ENCODE data around the gene KCNIP4.
A peak's percentile ranks its signal among the peaks of the same experiment; 100 is the strongest.

KCNIP4 gene

DNA sequence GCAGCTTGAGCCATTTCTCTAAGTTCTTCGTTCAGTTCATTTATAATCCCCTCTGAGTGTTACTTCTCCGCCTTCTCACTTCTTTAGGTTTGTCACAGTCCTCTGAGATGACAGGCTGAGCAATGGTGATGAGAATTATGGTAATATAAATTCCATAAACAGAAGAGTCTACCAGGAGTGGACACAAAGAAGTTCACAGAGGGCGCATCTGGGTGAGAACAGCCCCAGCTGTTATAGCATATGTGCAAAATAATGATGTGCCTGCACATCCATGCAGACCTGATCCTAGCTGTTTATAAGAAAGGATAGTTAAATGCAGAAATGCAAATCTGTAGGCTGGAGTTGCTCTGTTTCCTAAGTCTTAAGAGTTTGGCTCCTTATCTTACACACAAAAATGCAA is 377.5 kb downstream of the KCNIP4 start:
- DNase-seq (ENCODE audit: low spot score) = no peak

DNA sequence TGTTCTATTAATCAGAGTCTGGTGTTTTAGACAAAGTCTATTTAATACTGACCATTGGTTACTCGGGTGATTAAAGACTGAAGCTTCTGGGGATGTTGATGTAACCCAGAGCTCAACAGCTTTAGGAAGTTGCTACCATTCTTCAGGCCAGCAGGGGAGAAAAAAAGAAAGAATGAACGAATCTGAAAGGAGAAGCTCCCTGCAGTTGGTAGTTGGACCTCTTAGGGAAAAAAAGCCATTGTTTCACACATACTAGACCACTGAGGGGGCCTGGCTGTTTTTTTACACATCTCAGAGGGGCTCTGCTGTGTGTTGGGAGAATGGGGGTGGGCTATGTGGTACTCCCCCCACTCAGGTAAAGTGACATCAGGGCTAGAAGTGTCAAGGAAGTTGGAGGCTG is 378.9 kb downstream of the KCNIP4 start:
- DNase-seq (ENCODE audit: low spot score) = no peak

DNA sequence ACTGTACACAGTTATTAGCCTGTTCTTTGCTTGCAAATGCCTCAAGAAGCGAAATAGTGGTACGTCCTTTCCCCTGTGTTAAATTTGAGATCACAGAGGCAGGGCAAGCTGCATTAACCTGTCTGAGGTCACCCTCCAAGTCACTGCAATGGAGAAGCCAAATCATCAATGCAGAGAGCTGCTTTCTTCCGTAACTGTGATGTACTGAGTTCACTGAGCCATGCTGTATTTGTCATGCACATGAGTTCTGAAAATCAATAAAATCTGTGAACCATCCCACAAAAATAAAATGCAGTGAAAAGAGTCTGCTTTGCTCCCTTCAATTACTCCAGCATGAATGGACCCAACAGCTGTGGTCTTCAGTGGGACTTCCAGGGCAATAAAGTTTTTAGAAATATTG is 393.5 kb downstream of the KCNIP4 start:
- no peak for DNase-seq (ENCODE audit: low spot score)

DNA sequence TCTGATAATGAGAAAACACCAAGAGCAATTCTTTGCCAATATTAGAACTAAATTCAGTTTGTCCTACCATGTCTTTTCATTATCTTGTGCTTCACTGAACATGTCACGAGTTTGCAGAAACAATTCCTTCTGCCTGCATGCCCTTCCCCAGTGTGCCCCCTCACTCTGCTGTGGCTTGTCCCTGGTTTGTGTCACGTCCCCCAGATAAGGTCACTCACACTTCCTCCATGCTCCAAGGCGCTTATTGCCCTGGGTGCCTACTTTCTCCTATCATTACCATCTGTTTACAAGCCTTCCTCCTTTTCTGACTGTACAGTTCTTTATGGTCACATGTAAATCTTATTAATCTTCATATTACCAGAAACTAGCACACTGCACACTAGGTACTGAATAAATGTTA is 394.1 kb downstream of the KCNIP4 start:
- no peak for DNase-seq (ENCODE audit: low spot score)

DNA sequence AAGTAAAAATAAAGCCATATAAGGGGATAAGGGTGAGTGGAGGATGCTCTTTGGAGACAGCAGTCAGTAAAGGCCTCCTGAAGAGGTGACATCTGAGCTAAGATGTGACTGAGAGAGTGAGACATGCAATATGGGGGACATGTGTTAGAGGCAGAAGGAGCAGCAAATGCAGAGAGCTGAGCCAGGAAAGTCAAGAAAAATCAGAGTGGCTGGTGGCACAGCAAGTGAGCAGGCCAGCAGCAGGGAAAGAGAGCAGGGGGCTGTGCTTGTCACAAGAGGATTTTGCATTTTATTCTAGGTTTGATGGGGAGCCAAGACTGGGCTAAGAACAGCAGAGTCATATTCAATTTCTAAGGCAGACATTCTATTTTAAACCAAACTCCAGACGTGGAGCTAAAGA is 394.5 kb downstream of the KCNIP4 start:
- DNase-seq (ENCODE audit: low spot score) = no peak

DNA sequence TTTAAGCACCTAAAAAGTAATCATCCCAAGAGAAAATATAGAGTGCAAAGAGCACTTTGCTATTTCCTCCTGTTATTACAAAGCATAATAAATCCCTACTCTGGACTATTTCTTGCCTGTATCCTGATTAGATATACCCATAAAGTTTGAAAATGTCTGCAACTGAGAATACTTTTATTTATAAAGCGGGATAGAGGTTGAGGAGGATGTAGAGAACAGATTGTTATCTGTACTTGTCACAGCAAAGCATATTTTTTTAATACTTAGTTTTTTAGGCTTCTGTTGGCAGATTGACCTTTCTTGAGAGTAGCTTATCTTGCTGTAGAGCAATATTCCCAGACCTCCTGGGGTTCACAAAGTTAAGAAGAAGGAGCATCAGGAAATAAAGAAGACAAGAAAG is 396.1 kb downstream of the KCNIP4 start:
- DNase-seq (ENCODE audit: low spot score) = no peak

DNA sequence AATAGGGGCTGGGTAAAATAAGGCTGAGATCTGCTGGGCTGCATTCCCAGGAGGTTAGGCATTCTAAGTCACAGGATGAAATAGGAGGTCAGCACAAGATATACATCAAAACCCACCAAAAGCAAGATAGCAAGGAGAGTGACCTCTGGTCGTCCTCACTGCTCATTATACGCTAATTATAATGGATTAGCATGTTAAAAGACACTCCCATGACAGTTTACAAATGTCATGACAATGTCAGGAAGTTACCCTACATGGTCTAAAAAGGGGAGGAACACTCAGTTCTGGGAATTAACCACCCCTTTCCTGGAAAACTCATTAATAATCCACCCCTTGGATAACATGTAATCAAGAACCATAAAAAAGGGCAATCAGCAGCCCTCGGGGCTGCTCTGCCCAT is 403.6 kb downstream of the KCNIP4 start:
- no peak for DNase-seq (ENCODE audit: low spot score)

DNA sequence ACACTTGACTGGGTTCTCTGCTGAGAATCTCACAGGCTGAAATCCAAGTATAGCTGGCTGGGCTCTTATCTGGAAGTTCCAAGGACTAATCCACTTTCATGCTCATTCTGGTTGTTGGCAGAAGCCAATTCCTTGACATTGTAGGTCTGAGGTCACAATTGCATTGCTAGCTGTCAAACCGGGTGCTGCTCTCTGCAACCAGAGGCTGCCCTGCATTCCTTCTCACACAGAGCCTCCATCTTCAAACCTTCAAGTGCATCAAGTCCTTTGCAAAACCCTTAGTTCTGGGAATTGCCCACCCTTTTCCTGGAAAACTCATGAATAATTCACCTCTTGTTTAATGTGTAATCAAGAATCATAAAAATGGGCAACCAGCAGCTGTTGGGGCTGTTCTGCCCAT is 404.2 kb downstream of the KCNIP4 start:
- DNase-seq (ENCODE audit: low spot score) = no peak

DNA sequence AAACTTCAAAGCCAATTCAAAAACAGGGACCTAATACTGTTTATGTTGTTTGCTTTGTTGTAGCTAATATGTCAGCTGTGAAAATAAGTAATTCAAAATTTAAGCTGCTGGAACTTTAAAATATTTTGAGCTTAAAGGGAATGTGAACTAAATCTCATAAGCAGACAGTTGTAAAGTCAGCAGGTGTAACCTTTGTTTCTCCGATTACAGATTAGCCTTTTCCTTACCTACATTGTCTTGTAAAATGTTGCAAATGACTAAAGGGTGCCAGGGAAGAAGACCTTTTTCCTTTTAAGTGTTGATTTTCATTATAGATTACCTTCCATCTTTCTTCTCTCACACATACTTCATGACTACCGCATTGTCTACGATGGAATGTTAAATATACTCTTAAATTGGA is 405.1 kb downstream of the KCNIP4 start:
- DNase-seq (ENCODE audit: low spot score) = no peak

DNA sequence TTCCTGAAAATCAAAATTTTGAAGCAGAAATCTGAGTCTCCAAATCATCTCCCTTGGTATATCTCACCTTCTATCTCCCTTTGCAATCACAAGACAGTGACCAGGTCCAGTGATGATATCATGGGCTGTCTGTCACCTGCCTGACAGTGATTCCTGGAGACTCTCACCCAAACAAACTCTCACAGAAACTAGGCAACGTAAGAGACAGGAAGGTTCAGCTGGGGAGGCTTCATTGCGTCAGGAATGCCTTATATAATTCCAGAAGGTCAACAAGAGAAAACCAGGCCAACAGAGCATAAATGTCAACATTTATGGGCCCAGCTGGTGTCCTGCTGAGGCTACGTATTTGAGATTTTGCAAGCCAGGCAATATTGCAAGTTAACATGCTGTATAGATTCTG is 412.7 kb downstream of the KCNIP4 start:
- no peak for DNase-seq (ENCODE audit: low spot score)

DNA sequence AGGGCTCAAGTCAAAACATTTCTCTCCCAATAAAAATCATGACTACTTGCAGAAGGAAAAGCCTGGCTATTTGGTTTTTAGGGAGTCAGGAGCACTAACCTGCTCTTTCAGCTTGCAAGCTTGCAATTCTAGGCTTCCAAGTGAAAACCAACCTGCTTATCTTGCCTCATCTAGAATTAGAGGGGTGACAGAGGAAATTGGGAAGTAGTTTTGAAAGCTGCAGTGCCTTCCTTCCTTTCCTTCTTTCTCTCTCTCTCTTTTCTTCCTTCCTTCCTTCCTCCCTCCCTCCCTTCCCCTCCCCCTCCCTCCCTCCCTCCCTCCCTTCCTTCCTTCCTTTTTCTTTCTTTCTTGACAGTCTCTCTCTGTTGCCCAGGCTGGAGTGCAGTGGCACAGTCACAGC is 417.5 kb downstream of the KCNIP4 start:
- DNase-seq (ENCODE audit: low spot score) = no peak

DNA sequence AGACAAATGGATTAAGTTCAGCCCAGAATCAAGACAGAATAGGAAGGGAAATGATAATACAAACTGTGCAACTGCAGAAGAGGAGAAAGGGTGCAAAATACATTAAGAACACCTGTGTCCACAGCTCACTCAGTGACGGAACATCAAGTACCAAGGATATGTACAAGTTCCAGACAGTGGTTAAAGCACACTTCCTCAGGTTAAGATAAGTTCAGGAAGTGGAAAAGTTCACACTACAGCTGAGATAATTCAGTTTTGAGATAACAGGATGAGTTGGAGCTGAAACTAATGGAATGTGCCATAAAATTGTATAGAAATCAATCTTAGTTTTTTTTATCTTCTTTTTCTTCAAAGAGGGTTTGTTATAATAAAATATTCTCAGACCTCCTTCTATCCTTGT is 419.4 kb downstream of the KCNIP4 start:
- DNase-seq (ENCODE audit: low spot score) = no peak

DNA sequence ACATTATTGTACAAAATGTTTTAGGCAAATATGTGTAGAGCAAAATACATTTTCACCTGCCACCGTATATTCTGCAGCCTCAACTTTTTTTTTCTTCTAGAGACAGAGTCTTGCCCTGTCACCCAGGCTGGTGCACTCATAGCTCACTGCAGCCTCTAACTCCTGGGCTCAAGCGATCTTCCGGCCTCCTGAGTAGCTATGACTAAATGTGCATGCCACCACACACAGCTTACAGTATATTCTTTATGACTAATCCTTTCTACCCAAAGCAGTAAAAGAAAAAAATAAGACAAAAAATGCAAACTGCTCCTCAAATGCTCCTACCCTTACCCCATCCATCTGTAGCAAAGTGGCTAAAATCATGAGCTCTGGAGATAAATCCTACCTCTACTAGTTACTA is 426.3 kb downstream of the KCNIP4 start:
- no peak for DNase-seq (ENCODE audit: low spot score)

DNA sequence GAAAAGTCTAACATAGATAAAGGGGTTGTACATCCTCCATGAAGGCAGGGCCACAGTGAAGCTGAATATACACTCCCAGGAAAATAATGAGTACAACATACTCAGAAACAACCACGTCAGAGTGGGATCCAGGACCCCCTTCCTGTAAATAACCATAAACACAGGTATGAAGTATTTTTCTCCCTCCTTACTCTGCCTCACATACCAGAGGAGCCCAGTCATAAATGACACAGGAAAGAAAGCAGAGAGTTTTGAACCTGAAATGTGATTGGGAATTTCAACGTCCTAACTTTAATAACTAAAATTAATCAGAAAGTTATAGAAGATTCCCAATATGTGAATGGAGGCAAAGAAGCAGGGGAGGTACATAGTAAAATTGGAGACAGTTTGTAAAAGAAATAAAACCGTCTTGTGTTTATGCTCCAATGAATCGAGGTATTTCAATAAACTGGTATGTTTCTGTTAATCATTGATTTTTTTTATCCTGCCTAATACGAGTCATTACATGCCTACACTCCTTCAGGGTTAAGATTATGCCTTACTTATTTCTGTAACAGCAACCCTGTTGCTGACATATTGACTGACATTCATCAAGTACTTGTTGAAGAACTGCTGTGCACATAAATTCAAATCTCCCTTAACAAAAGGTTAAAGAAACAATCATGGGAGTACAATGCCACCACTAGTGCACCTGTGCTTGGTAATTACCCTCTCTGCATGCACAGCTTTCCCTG is 431.3 kb downstream of the KCNIP4 start:
- no peak for DNase-seq (ENCODE audit: low spot score)

DNA sequence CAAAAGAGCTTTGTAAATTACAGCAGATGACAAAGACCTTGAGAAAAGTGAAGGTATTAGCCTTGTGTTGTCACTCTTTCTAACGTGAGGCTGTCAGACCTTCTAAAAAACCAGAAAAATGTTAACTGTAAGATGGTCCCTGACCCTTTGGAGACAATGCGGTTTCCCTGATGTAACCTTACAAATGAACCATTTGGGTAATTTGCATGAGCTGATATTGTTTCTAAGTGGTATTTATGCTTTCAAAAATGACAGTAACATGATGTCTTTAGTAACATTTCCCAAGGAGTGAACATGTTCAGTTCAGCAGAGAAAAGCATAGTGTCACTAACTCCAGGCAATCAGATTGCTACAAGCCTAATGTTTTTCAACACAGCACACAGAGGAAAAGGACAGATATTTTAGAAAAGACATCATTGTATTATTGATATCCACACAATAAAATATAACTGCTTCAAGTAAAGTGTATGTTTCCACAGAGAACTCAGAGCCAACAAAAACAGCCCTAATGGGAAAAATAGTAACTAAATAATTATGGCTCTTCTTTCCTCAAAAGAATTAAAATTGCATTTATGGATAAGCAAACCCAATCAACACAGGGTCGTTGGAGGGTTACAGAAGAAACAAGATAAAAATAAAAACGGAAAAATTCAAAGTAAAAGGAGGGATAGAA is 434.4 kb downstream of the KCNIP4 start:
- DNase-seq (ENCODE audit: low spot score) = no peak

DNA sequence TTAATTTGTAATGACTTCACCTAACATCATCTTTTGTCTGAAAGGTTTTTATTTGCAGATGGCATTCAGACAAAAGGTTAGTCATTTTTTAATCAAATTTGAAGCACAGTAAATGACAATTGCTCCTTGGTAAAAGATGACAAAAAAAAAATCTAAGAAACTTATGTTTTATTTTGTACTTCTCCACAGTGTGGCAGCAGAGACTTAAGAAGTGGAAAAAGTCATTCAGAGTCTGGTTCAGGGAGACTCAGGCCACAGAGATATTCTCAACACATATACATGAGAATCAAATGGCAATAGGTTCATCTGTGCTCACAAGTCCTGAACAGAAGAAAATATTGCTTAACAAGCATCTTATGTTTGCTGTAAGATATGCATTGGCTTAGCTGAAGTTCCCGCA is 436.2 kb downstream of the KCNIP4 start:
- DNase-seq (ENCODE audit: low spot score) = peak; percentile 4

DNA sequence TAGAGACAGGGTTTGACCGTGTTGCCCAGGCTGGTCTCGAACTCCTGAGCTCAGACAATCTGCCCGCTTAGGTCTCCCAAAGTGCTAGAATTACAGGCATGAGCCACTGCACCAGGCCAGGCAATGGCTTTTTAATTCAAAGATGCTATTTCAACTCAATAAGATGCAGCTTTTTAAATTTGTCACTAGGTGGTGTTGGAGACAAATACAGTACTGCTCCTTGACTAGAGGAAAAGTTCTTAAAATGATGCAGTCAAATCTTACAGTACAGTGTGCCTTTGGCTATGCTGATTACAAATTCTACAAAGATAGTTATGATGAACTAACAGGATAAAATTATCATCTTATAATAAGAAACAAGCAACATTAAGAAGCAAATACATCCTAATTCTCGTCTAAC is 441.1 kb downstream of the KCNIP4 start:
- no peak for DNase-seq (ENCODE audit: low spot score)

DNA sequence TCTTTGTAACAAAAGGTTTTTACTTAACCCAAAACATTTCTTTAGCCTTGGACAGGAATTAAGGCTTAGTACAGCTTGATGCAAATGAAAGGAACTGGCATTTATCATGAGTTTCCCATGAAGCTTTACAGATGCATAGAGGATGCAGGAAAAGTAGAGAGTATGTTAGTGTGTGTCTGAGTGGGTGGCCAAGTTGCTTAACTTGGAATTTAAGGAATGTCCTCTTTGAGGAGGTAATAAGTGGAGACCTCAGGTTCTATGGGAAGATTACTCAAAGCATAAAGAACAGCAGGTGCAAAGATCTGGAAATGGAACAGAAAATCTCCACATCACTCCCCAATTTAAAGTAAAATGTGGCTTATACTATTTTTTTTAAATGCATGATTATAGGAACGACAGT is 457.9 kb downstream of the KCNIP4 start:
- no peak for DNase-seq (ENCODE audit: low spot score)

DNA sequence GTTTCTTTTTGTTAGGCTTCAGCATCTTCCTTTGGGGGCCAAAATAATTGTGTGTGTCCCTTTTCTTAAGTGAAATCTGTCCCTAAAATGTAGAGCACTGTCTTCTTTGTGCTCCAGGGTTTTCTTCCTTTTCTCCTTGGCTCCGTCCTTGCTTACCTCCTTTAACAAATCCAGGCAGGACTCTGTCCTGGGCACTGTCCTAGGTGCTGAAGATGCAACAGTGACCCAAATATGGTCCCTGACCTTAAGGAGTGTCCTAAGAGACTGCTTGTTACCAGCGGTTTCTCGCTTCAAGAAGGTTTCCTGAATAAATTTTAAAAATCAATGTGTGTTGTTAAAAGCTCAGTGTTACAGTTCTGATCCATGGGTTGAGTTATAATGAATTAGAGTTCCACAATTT is 471.8 kb downstream of the KCNIP4 start:
- DNase-seq (ENCODE audit: low spot score) = no peak

DNA sequence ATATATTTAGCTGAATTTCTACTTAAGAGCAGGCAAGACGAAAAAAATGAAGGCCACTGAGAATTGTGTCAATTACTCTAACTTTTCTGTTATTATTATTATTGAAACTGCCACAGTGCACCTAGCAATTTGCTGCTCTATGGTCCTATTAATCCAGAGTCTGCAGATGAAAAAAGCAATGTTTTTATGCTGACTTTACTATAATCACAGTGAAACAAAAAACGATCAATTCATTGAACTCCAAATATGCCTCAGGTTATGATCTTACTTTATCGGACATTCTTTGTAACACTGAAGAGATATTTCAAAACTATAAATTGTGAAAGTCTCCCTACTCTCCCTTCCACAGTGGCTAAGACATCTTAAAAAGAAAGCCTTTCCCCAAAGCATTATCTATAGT is 474.4 kb downstream of the KCNIP4 start:
- DNase-seq (ENCODE audit: low spot score) = no peak

DNA sequence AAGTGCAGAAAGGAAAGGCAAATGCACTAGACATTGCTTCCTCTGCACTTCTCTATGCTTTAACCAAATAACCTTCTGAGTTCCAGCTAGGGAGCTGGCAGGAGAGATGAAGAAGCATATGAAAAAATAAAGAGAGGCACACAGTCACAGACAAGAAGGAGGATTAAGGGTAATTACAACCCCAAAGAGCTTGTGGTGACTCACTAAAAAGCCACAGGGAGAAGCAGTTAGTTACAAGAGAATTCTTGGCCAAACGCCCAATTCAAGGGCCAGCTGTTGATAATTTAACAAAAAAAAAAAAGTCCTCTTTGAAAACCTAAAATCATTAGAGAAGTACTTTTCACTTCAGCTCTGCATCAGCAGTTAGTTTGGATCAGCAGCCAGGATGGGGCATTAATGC is 478.0 kb downstream of the KCNIP4 start:
- DNase-seq (ENCODE audit: low spot score) = no peak

DNA sequence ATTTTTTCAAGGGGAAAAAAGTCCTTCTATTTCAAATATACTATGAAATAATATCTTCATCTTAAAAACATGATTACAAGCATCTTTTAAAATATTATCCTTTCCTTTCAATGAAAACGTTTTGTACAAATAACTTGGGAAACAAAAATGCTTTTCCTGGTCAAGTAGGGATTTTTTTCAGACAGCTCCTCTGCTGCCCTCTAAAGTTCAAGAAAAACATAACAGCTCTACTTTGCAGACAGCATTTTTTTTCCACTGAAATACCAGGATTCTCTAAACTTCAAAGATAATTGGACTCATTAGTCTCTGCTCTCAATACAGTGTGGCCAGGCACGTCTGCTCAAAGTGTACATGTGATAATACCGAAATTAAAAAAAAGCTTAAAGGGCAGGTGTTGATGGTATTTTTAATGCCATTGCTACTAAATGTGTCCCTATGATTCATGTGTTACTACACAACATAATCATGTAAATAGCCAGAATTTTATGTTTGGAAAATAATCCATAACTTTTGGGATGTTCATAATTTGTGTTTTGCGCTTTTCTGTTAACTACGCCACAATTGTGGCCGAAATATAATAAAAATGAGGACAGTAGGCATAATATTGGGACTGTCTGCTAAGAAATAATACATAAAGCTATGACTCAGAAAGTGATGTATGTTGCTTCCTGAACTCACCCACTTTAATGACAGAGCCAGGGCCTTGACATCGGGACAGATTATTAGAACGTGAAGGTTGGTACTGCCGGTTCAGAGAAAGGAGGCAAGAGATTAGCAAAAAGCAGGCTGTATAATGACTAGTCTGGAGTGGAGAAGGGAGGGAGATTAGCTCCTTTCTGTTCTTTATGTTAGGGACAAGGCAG is 478.9 kb downstream of the KCNIP4 start:
- DNase-seq (ENCODE audit: low spot score) = no peak

DNA sequence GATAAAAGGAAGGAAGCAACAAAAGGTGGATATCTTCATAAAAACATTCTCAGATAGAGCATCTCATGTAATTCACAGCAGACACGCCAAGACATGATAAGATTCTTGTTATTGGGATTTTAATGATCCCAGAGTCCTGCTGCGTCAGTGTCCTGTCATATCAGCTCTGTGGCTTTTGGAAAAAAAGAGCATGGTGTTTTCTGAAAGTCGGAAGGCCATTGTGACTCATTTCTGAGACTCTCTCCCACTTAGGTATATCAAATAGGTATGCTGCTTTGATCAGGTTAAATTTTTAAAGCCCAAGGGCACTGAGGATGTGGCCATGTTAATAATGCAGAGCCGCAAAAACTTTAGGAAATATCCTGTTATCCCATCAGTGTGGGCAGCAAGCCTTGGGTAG is 481.0 kb downstream of the KCNIP4 start:
- DNase-seq (ENCODE audit: low spot score) = no peak
